HG03558 (cell line): ENCODE measurements around the gene ATAD5.
A peak's percentile ranks its signal among the peaks of the same experiment; 100 is the strongest.
"Not testable (repeated sequence)": the region's sequence is repeated elsewhere in the genome, so short reads cannot be mapped to it uniquely, and the experiment has no call there.

Source experiments
- ATAC-seq: cut with Tn5 transposase; IDR thresholded peaks from one replicate; pipeline ENCODE4 v1.9.1; 2021; ENCODE audit warnings: moderate number of reproducible peaks; ENCODE audit not compliant: unreplicated experiment; ENCODE audit errors: extremely low read depth

The ATAD5 gene

GRCh38 chr17:30906101-30906911 is 74.5 kb downstream of the ATAD5 start, which contains the start of gene TEFM:
Gene TEFM (minus strand): TSS chr17:30906238. CDS start chr17:30906198, 40 bp downstream.
- ATAC-seq = peak; percentile 72

- ATAC-seq = no peak
Measured at GRCh38 chr17:30908717-30909420, 77.1 kb downstream of the ATAD5 start.

- not testable (repeated sequence) for ATAC-seq
Measured at GRCh38 chr17:30910151-30910550, 78.4 kb downstream of the ATAD5 start.

GRCh38 chr17:30913955-30914354 is 82.2 kb downstream of the ATAD5 start:
- ATAC-seq = no peak

GRCh38 chr17:30915833-30916611 is 84.3 kb downstream of the ATAD5 start:
- no peak for ATAC-seq

- no peak for ATAC-seq
Measured at GRCh38 chr17:30917050-30917449, 85.3 kb downstream of the ATAD5 start.

- ATAC-seq = no peak
Measured at GRCh38 chr17:30920282-30920681, 88.5 kb downstream of the ATAD5 start.

- ATAC-seq = no peak
Measured at GRCh38 chr17:30920683-30921543, 89.1 kb downstream of the ATAD5 start.

GRCh38 chr17:30921544-30922196 is 89.9 kb downstream of the ATAD5 start, which contains the start of gene ADAP2:
Gene ADAP2 (plus strand): TSS chr17:30921945. CDS start chr17:30922015, 70 bp downstream.
- ATAC-seq = no peak

GRCh38 chr17:30922235-30923030 is 90.7 kb downstream of the ATAD5 start:
- ATAC-seq = no peak

- ATAC-seq = no peak
Measured at GRCh38 chr17:30924341-30924740, 92.6 kb downstream of the ATAD5 start.

GRCh38 chr17:30926516-30926915 is 94.8 kb downstream of the ATAD5 start:
- no peak for ATAC-seq

GRCh38 chr17:30927756-30928155 is 96.0 kb downstream of the ATAD5 start:
- no peak for ATAC-seq

- no peak for ATAC-seq
Measured at GRCh38 chr17:30928584-30928983, 96.8 kb downstream of the ATAD5 start.

GRCh38 chr17:30929081-30929633 is 97.4 kb downstream of the ATAD5 start:
- no peak for ATAC-seq

- ATAC-seq = not testable (repeated sequence)
Measured at GRCh38 chr17:30929861-30930260, 98.1 kb downstream of the ATAD5 start.

- ATAC-seq = no peak
Measured at GRCh38 chr17:30930495-30930894, 98.7 kb downstream of the ATAD5 start.

- ATAC-seq = not testable (repeated sequence)
Measured at GRCh38 chr17:30931582-30931981, 99.8 kb downstream of the ATAD5 start.
